RWPE2 (cell line): ENCODE data around the gene POMC.
"Not testable (repeated sequence)": the region's sequence is repeated elsewhere in the genome, so short reads cannot be mapped to it uniquely, and the experiment has no call there.

ENCODE experiments used
- ATAC-seq: fragments of 200-7000 bp; cut with Tn5 transposase; 3 replicates; pipeline ENCODE4 v1.9.1; 2021; ENCODE audit warnings: low read depth
- DNase-seq: peaks from one replicate; pipeline ENCODE4 v3.0.0-alpha.2; 2020; ENCODE audit warnings: low spot score
- H3K27ac ChIP-seq: fragments of 450-650 bp; 2 replicates; pipeline ENCODE4 v1.5.1; 2017; ENCODE audit warnings: mild to moderate bottlenecking; ENCODE audit not compliant: poor library complexity, severe bottlenecking
- H3K27me3 ChIP-seq: fragments of 250-450 bp; sonication (Bioruptor Pico); 2 replicates; pipeline ENCODE4 v1.5.1; 2021; ENCODE audit warnings: mild to moderate bottlenecking, moderate library complexity; ENCODE audit not compliant: insufficient read depth, poor library complexity, severe bottlenecking
- H3K36me3 ChIP-seq: fragments of 250-450 bp; sonication (Bioruptor Pico); 2 replicates; pipeline ENCODE4 v1.5.1; 2020; ENCODE audit warnings: low read depth, mild to moderate bottlenecking, moderate library complexity
- H3K4me1 ChIP-seq: fragments of 250-450 bp; sonication (Bioruptor Pico); 2 replicates; pipeline ENCODE4 v1.5.1; 2021; ENCODE audit warnings: mild to moderate bottlenecking, moderate library complexity; ENCODE audit not compliant: insufficient read depth, poor library complexity, severe bottlenecking
- H3K4me3 ChIP-seq: fragments of 250-450 bp; sonication (Bioruptor Pico); 2 replicates; pipeline ENCODE4 v1.5.1; 2021; ENCODE audit warnings: mild to moderate bottlenecking, moderate library complexity; ENCODE audit not compliant: severe bottlenecking
- H3K9me3 ChIP-seq: fragments of 250-450 bp; sonication (Bioruptor Pico); 2 replicates; pipeline ENCODE4 v1.5.1; 2021; ENCODE audit warnings: mild to moderate bottlenecking, moderate library complexity; ENCODE audit not compliant: severe bottlenecking
- TF ChIP-seq, protein P1 (sequence below): fragments of 450-650 bp; IDR thresholded peaks from one replicate; pipeline ENCODE4 v1.5.1; 2017; ENCODE audit warnings: mild to moderate bottlenecking, moderate library complexity; ENCODE audit not compliant: poor library complexity, severe bottlenecking

Gene POMC

DNA sequence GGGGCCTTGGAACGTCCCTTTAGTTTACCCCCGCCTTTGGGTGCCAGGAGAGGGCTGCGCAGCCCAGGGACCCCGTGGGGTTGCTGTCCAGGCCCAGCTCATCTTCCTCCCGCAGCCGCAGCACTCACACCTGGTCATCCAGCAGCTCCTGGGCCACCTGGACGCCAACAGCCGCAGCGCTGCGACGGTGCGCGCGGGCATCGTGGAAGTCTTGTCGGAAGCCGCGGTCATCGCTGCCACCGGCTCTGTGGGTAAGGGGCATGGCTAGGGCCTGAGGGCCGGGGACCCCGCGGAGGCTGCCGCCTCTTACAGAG is 37.2 kb downstream of the POMC start:
- Histone ChIP-seq H3K4me1 (no peaks in the 10 kb centered on the region), H3K9me3 (no peaks in the 10 kb centered on the region), H3K4me3 (no peak overlapping the region), H3K27me3 (no peaks in the 10 kb centered on the region), H3K27ac (no peak overlapping the region), H3K36me3 (no peaks in the 10 kb centered on the region)
- TF ChIP-seq, protein P1, sequence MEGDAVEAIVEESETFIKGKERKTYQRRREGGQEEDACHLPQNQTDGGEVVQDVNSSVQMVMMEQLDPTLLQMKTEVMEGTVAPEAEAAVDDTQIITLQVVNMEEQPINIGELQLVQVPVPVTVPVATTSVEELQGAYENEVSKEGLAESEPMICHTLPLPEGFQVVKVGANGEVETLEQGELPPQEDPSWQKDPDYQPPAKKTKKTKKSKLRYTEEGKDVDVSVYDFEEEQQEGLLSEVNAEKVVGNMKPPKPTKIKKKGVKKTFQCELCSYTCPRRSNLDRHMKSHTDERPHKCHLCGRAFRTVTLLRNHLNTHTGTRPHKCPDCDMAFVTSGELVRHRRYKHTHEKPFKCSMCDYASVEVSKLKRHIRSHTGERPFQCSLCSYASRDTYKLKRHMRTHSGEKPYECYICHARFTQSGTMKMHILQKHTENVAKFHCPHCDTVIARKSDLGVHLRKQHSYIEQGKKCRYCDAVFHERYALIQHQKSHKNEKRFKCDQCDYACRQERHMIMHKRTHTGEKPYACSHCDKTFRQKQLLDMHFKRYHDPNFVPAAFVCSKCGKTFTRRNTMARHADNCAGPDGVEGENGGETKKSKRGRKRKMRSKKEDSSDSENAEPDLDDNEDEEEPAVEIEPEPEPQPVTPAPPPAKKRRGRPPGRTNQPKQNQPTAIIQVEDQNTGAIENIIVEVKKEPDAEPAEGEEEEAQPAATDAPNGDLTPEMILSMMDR: no peak
- no peak for DNase-seq
- no peak for ATAC-seq

DNA sequence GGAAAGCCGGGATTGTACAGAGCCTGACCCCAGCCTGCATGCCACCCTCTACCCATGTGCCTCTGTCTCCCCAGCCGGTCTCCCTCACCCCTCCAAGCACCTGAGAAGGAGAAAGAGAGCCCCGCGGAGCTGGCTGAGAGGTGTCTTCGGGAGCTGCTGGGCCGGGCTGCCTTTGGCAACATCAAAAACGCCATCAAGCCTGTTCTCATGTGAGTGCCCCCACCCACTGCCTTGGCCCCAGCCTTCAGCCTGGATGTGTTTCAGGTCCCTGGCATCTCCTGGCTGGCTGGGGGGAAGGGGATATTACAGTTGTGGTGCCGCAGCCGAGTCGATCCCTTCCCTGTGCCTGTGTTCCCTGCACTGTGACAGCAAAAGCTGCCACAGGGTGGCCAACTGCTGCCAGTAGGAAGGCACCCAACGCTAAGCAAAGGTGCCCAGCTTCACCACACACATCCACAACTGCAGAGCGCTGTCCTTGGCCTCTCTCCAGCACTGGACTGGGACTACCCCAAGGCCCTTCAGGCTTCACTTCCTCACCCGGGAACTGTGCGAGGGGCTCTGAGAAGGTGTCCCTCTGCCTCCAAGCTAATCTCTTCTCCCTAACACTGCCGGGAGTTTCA is 38.4 kb downstream of the POMC start:
- Histone ChIP-seq H3K9me3 (no peaks in the 10 kb centered on the region), H3K27me3 (no peaks in the 10 kb centered on the region), H3K36me3 (no peaks in the 10 kb centered on the region), H3K27ac (no peak overlapping the region), H3K4me1 (no peaks in the 10 kb centered on the region), H3K4me3 (no peak overlapping the region)
- DNase-seq: no peak
- TF ChIP-seq, protein P1: no peak
- 0 out of 3 replicates have a peak, but pooled peaks have one; percentile 7 for ATAC-seq

DNA sequence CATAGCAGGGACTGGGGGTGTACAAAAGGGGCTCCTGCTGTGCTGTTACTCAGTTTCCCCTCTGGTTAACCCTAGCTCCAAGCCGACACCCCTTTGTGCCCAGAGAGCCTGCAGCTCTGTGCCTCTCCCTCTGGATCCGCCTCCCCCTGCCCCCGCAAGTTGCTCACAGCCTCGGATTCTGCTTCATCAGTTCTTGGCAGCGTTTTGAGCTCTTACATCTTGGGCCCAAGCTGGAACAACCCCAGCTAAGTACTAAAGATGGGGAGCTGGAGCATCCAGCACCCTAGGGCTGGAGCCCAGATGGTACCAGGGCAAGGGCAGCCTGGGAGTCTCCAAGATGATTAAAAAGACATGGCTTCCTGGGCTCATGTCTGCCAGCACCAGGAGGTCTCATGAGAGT is 40.7 kb downstream of the POMC start:
- Histone ChIP-seq H3K4me1 (no peaks in the 10 kb centered on the region), H3K4me3 (no peak overlapping the region), H3K36me3 (no peaks in the 10 kb centered on the region), H3K27me3 (no peaks in the 10 kb centered on the region), H3K27ac (no peak overlapping the region), H3K9me3 (no peaks in the 10 kb centered on the region)
- no peak for DNase-seq
- TF ChIP-seq, protein P1: no peak
- no peak for ATAC-seq

DNA sequence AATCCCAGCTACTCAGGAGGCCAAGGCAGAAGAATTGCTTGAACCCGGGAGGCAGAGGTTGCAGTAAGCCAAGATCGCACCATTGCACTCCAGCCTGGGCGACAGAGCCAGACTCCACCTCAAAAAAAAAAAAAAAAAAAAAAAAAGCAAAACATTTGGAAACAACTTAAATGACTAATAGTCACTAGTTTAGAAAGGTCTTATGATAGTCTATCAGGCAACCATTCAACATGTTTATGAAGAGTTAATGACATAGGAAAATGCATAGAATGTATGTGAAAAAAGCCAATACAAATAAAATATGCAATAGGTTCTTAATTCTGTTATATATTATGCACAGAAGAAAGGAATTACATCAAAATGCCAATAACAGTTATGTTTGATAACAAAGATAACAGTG is 41.3 kb downstream of the POMC start:
- not testable (repeated sequence) for H3K4me1 ChIP-seq, H3K36me3 ChIP-seq, ATAC-seq, DNase-seq, H3K27me3 ChIP-seq, H3K27ac ChIP-seq, H3K4me3 ChIP-seq, H3K9me3 ChIP-seq

DNA sequence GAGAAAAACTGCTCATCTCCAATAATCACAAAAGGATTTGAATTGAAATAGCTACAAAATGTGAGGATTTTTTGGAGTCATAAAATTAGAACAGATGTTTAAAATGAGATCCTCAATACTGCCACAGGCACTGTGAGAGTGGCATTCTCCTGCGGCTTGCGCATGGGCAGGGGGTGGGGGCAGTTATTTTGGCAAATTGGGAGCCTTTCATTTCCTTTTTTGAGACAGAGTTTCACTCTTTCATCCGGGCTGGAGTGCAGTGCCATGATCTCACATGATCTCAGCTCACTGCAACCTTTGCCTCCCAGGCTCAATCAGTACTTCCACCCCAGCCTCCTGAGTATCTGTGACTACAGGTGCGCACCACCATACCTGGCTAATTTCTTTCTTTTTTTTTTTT is 42.4 kb downstream of the POMC start:
- Histone ChIP-seq H3K9me3 (no peaks in the 10 kb centered on the region), H3K36me3 (no peaks in the 10 kb centered on the region), H3K27ac (no peak overlapping the region), H3K4me3 (no peak overlapping the region), H3K27me3 (no peaks in the 10 kb centered on the region), H3K4me1 (no peaks in the 10 kb centered on the region)
- TF ChIP-seq, protein P1: no peak
- ATAC-seq: no peak
- no peak for DNase-seq
